Heart left ventricle (tissue), 13 donors: ENCODE results near the gene MAS1L.

ENCODE experiments used
- POLR2A ChIP-seq, 2 donors: fragments of 450-650 bp; IDR thresholded peaks; one replicate each; pipeline ENCODE4 v1.6.1; 2017; ENCODE audit warnings: antibody characterized with exemption in 2 of 2, mild to moderate bottlenecking in 2 of 2, moderate library complexity in 2 of 2
- TF ChIP-seq, protein P1 (sequence below), 12 donors: fragments of 200-600 bp; sonication (generic) in 4 of 12; IDR thresholded peaks; one replicate each; pipeline versions ENCODE4 v1.5.0 to v1.8.0; 2018 to 2022; ENCODE audit warnings: antibody characterized with exemption in 12 of 12, mild to moderate bottlenecking in 5 of 12
- donor health status: ischemic (EF 13 %, LVEDD 7.1; RV severe dilation, severe dysfunction).
- donor health status: DM: no; HTN: yes; CAD: no.
- donor health status: DM: no; HTN: no; CAD: no.
- donor health status: ischemic (EF 25% LVEDD 6.9; RV normal size, moderate dysfunction).
- donor health status: ischemic (EF 25% LVEDD 5.7; RV mildly dilated, moderate dysfunction).
- donor health status: ischemic (EF 35%, LVEDD 5.7; RV mildly dilated, moderate dysfunction).
- donor health status: nonischemic (EF 11% LVEDD 7.7; RV severe dilation, severe dysfunction).
- donor health status: DM: yes; HTN: yes; CAD: no.
- donor health status: PGD.
- donor health status: ischemic (EF 29% LVEDD 5.4; RV normal size, mild dysfunction).
- donor health status: nonischemic (EF 23%, LVEDD 6.1; RV moderate dilation, normal function).

DNA sequence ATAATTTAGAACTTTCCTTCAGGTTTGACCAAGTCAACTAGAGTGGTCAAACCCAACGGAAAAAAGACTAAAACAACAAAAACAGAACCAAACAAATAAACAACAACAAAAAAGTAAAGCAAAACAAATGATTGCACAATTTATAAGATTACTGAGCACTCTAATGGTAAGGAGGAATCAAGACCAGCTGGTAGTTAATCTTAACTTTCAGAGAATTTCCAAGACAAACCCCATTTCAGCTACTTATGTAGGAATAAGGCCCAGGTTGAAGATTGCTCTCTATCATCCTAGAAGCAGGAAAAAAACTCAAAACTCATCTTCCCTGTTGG lies 37.5 kb upstream of the MAS1L start:
- TF ChIP-seq, protein P1, sequence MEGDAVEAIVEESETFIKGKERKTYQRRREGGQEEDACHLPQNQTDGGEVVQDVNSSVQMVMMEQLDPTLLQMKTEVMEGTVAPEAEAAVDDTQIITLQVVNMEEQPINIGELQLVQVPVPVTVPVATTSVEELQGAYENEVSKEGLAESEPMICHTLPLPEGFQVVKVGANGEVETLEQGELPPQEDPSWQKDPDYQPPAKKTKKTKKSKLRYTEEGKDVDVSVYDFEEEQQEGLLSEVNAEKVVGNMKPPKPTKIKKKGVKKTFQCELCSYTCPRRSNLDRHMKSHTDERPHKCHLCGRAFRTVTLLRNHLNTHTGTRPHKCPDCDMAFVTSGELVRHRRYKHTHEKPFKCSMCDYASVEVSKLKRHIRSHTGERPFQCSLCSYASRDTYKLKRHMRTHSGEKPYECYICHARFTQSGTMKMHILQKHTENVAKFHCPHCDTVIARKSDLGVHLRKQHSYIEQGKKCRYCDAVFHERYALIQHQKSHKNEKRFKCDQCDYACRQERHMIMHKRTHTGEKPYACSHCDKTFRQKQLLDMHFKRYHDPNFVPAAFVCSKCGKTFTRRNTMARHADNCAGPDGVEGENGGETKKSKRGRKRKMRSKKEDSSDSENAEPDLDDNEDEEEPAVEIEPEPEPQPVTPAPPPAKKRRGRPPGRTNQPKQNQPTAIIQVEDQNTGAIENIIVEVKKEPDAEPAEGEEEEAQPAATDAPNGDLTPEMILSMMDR (IDR thresholded peaks at IDR 0.05): no peak
- TF ChIP-seq POLR2A (IDR thresholded peaks at IDR 0.05): no peak
